GM23338 (cell line): ENCODE measurements around the gene CACNA1C. TPM values are rescaled to one million over a fixed set of nuclear protein-coding genes. Genes with fewer than 3 reads are reported as not detected.

Experiments
- ATAC-seq: fragments of 200-7000 bp; cut with Tn5 transposase; 3 replicates; pipeline ENCODE4 v1.9.1; 2020
- DNase-seq: peaks from one replicate; pipeline ENCODE4 v3.0.0-alpha.2; 2015; ENCODE audit warnings: low spot score
- H2AFZ ChIP-seq: fragments of 200-600 bp; sonication (generic); 2 replicates; pipeline ENCODE4 v1.8.0; 2016; ENCODE audit warnings: antibody characterized with exemption, mild to moderate bottlenecking, moderate library complexity
- H3F3A ChIP-seq: fragments of 200-600 bp; sonication (generic); replicated peaks from 2 replicates; pipeline ENCODE4 v1.8.0; 2017; ENCODE audit warnings: antibody characterized with exemption, mixed run types, low read depth
- H3K27ac ChIP-seq: fragments of 200-600 bp; sonication (generic); 2 replicates; pipeline ENCODE4 v1.6.1; 2016; ENCODE audit warnings: low read depth
- H3K27me3 ChIP-seq: fragments of 200-600 bp; sonication (generic); 2 replicates; pipeline ENCODE4 v1.8.0; 2016; ENCODE audit warnings: mild to moderate bottlenecking, mixed run types, moderate library complexity; ENCODE audit not compliant: insufficient read depth
- H3K36me3 ChIP-seq: fragments of 200-600 bp; sonication (generic); 2 replicates; pipeline ENCODE4 v1.8.0; 2016; ENCODE audit warnings: mild to moderate bottlenecking; ENCODE audit not compliant: insufficient read depth
- H3K4me1 ChIP-seq: fragments of 200-600 bp; sonication (generic); 2 replicates; pipeline ENCODE4 v1.8.0; 2016; ENCODE audit warnings: mild to moderate bottlenecking, moderate library complexity; ENCODE audit not compliant: insufficient read depth
- H3K4me2 ChIP-seq: fragments of 200-600 bp; sonication (generic); 2 replicates; pipeline ENCODE4 v1.7.1; 2017; ENCODE audit warnings: mixed run types
- H3K4me3 ChIP-seq: fragments of 200-600 bp; sonication (generic); 2 replicates; pipeline ENCODE4 v1.6.1; 2016; ENCODE audit warnings: mixed run types
- H3K79me2 ChIP-seq: fragments of 200-600 bp; sonication (generic); replicated peaks from 2 replicates; pipeline ENCODE4 v1.8.0; 2017; ENCODE audit warnings: mild to moderate bottlenecking; ENCODE audit not compliant: insufficient read depth
- H3K9me2 ChIP-seq: fragments of 200-600 bp; sonication (generic); 2 replicates; pipeline ENCODE4 v1.8.0; 2017; ENCODE audit not compliant: insufficient read depth
- H4K20me1 ChIP-seq: fragments of 200-600 bp; sonication (generic); replicated peaks from 2 replicates; pipeline ENCODE4 v1.8.0; 2017; ENCODE audit warnings: mild to moderate bottlenecking; ENCODE audit not compliant: insufficient read depth
- H3K27ac Mint-ChIP-seq: 2 replicates; pipeline ENCODE4 v1.8.0; 2020; ENCODE audit warnings: inconsistent platforms, mild to moderate bottlenecking, moderate library complexity, mixed read lengths
- H3K27me3 Mint-ChIP-seq: 3 replicates; pipeline ENCODE4 v1.8.0; 2022; ENCODE audit warnings: low read depth, mild to moderate bottlenecking, moderate library complexity, mixed read lengths, inconsistent platforms; ENCODE audit not compliant: insufficient read depth, poor library complexity
- H3K36me3 Mint-ChIP-seq: 3 replicates; pipeline ENCODE4 v1.8.0; 2021; ENCODE audit warnings: low read depth, mild to moderate bottlenecking, inconsistent platforms, moderate library complexity, mixed read lengths
- H3K4me1 Mint-ChIP-seq: 3 replicates; pipeline ENCODE4 v1.8.0; 2020; ENCODE audit warnings: mild to moderate bottlenecking, inconsistent platforms, mixed read lengths
- H3K4me3 Mint-ChIP-seq: 3 replicates; pipeline ENCODE4 v1.8.0; 2021; ENCODE audit warnings: moderate library complexity, mild to moderate bottlenecking, inconsistent platforms, mixed read lengths
- H3K9me3 Mint-ChIP-seq: 3 replicates; pipeline ENCODE4 v1.8.0; 2020; ENCODE audit warnings: moderate library complexity, mild to moderate bottlenecking, inconsistent platforms, mixed read lengths
- CREB1 ChIP-seq: fragments of 250-450 bp; sonication (Bioruptor Pico); IDR thresholded peaks from 2 replicates; pipeline ENCODE4 v1.5.0; 2020; ENCODE audit warnings: low read depth, mild to moderate bottlenecking, moderate library complexity
- EZH2 ChIP-seq: fragments of 200-600 bp; sonication (generic); IDR thresholded peaks from one replicate; pipeline ENCODE4 v1.8.0; 2017; ENCODE audit warnings: antibody characterized with exemption, mild to moderate bottlenecking, low read depth; ENCODE audit not compliant: unreplicated experiment
- EZH2phosphoT487 ChIP-seq: fragments of 200-600 bp; sonication (generic); IDR thresholded peaks from one replicate; pipeline ENCODE4 v1.8.1; 2018; ENCODE audit warnings: antibody characterized with exemption; ENCODE audit not compliant: unreplicated experiment
- JUNB ChIP-seq: IDR thresholded peaks from one replicate; pipeline ENCODE4 v1.6.1; 2016; ENCODE audit warnings: antibody characterized with exemption; ENCODE audit not compliant: unreplicated experiment
- NANOG ChIP-seq: IDR thresholded peaks from 2 replicates; pipeline ENCODE4 v1.6.1; 2016; ENCODE audit warnings: antibody characterized with exemption, borderline replicate concordance
- POLR2AphosphoS5 ChIP-seq: IDR thresholded peaks from 2 replicates; pipeline ENCODE4 v1.6.1; 2016; ENCODE audit warnings: antibody characterized with exemption, low read depth
- STAT1 ChIP-seq: IDR thresholded peaks from one replicate; pipeline ENCODE4 v1.6.1; 2016; ENCODE audit warnings: antibody characterized with exemption; ENCODE audit not compliant: unreplicated experiment
- ZNF331 ChIP-seq: fragments of 250-450 bp; sonication (Bioruptor Pico); IDR thresholded peaks from 2 replicates; pipeline ENCODE4 v1.5.0; 2020; ENCODE audit warnings: low read depth, mild to moderate bottlenecking, moderate library complexity
- polyA plus RNA-seq: library from polyadenylated mRNA; unstranded; fragments of >200 nt; fragmentation: Nextera tagmentation; extraction: Ambion mirVana; gene quantifications from 2 replicates; pipeline ENCODE4 v1.2.1, GENCODE V29; 2016
- total RNA-seq: library from RNA; depleted of rRNA; stranded (reverse); fragments of >200 nt; shearing (Covaris generic); gene quantifications from 2 replicates; pipeline ENCODE4 v1.2.3, GENCODE V29; 2014
- TF ChIP-seq, protein P1 (sequence below): IDR thresholded peaks from 2 replicates; pipeline ENCODE4 v1.6.1; 2016; ENCODE audit warnings: antibody characterized with exemption
- TF ChIP-seq, protein P2 (sequence below): IDR thresholded peaks from one replicate; pipeline ENCODE4 v1.6.1; 2018; ENCODE audit warnings: antibody characterized with exemption; ENCODE audit not compliant: unreplicated experiment
- TF ChIP-seq, protein P3 (sequence below), 2 experiments: fragments of 200-600 bp in 1 of 2; sonication (generic) in 1 of 2; conservative IDR thresholded peaks; 2 replicates each; pipeline versions ENCODE4 v1.5.1 to v1.6.1; 2016 to 2017; ENCODE audit warnings: antibody characterized with exemption in 2 of 2, low read depth in 2 of 2, mild to moderate bottlenecking in 2 of 2, moderate library complexity in 1 of 2

Gene CACNA1C
- total and polyA plus RNA-seq, 2 experiments from 2014 or later: 0.78 to 2.1 TPM

DNA sequence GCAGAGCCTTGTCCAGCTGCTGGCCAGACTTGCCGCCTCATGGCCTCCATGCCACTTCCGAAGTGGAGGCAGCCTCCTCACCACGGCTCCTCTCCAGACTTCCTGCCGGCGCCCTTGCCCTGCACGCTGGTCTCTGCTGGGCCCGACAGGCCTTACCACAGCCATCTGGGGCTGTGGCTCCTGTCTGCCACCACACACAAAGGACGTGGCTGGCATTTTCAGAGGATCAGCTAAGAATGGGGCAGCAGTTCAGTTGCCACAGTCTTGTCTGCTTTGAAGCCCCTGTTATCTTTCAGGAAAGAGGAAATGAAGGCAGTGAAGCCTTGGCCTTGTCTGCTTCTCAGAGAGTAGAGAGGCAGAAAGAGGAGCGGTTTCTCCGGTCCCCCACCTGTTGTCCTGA is 564.0 kb downstream of the CACNA1C start (continued):
- no peak for TF ChIP-seq CREB1 (CRISPR knock-in tag)
- TF ChIP-seq ZNF331 (CRISPR knock-in tag): no peak
- TF ChIP-seq EZH2phosphoT487: no peak
- TF ChIP-seq JUNB: no peak
- TF ChIP-seq, protein P1, sequence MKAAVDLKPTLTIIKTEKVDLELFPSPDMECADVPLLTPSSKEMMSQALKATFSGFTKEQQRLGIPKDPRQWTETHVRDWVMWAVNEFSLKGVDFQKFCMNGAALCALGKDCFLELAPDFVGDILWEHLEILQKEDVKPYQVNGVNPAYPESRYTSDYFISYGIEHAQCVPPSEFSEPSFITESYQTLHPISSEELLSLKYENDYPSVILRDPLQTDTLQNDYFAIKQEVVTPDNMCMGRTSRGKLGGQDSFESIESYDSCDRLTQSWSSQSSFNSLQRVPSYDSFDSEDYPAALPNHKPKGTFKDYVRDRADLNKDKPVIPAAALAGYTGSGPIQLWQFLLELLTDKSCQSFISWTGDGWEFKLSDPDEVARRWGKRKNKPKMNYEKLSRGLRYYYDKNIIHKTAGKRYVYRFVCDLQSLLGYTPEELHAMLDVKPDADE: no peak
- no peak for TF ChIP-seq POLR2AphosphoS5
- TF ChIP-seq EZH2: no peak
- TF ChIP-seq, protein P2, sequence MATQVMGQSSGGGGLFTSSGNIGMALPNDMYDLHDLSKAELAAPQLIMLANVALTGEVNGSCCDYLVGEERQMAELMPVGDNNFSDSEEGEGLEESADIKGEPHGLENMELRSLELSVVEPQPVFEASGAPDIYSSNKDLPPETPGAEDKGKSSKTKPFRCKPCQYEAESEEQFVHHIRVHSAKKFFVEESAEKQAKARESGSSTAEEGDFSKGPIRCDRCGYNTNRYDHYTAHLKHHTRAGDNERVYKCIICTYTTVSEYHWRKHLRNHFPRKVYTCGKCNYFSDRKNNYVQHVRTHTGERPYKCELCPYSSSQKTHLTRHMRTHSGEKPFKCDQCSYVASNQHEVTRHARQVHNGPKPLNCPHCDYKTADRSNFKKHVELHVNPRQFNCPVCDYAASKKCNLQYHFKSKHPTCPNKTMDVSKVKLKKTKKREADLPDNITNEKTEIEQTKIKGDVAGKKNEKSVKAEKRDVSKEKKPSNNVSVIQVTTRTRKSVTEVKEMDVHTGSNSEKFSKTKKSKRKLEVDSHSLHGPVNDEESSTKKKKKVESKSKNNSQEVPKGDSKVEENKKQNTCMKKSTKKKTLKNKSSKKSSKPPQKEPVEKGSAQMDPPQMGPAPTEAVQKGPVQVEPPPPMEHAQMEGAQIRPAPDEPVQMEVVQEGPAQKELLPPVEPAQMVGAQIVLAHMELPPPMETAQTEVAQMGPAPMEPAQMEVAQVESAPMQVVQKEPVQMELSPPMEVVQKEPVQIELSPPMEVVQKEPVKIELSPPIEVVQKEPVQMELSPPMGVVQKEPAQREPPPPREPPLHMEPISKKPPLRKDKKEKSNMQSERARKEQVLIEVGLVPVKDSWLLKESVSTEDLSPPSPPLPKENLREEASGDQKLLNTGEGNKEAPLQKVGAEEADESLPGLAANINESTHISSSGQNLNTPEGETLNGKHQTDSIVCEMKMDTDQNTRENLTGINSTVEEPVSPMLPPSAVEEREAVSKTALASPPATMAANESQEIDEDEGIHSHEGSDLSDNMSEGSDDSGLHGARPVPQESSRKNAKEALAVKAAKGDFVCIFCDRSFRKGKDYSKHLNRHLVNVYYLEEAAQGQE: no peak

DNA sequence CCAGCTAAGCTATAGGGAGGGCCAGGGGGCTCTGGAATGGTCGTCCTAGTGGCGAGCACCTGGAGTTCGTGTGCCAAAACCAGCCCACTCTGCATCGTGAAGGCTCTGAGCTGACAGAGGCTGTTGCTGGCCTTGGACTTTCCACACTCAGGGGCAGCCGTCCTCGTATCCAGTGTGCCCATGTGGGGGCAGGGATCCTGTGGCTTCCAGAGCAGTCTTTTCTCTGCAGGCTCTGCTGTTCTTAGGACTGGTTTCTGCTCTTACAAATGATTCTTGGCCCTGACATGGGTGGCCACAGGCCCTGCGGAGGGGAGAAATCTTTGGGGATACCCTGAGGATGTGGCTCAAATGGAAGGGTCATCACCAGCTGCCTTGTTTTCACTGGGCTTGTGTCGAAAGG is 564.6 kb downstream of the CACNA1C start:
- Histone ChIP-seq H3K9me2 (peaks cover 3% of the 10 kb centered on the region; the same call in 1 of the 2 replicates), H3K4me1 (no peaks in the 10 kb centered on the region), H3K36me3 (no peaks in the 10 kb centered on the region), H2AFZ (no peak overlapping the region), H3F3A (no peaks in the 10 kb centered on the region), H4K20me1 (no peaks in the 10 kb centered on the region), H3K4me2 (no peak overlapping the region), H3K79me2 (no peaks in the 10 kb centered on the region), H3K4me3 (no peak overlapping the region), H3K27me3 (no peaks in the 10 kb centered on the region), H3K27ac (no peak overlapping the region)
- TF ChIP-seq, protein P3, sequence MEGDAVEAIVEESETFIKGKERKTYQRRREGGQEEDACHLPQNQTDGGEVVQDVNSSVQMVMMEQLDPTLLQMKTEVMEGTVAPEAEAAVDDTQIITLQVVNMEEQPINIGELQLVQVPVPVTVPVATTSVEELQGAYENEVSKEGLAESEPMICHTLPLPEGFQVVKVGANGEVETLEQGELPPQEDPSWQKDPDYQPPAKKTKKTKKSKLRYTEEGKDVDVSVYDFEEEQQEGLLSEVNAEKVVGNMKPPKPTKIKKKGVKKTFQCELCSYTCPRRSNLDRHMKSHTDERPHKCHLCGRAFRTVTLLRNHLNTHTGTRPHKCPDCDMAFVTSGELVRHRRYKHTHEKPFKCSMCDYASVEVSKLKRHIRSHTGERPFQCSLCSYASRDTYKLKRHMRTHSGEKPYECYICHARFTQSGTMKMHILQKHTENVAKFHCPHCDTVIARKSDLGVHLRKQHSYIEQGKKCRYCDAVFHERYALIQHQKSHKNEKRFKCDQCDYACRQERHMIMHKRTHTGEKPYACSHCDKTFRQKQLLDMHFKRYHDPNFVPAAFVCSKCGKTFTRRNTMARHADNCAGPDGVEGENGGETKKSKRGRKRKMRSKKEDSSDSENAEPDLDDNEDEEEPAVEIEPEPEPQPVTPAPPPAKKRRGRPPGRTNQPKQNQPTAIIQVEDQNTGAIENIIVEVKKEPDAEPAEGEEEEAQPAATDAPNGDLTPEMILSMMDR (conservative IDR thresholded peaks at IDR 0.05; ENCODE audit: low read depth in 2 of 2): no peak
- TF ChIP-seq EZH2phosphoT487 (no peak), NANOG (no peak), POLR2AphosphoS5 (no peak), STAT1 (no peak)
- Mint-ChIP-seq H3K4me3 (no peak overlapping the region), H3K36me3 (no peaks in the 10 kb centered on the region), H3K9me3 (no peaks in the 10 kb centered on the region), H3K4me1 (peaks cover 5% of the 10 kb centered on the region), H3K27me3 (peaks cover 7% of the 10 kb centered on the region), H3K27ac (no peak overlapping the region)
- no peak for DNase-seq
- peak; percentile 30; the same call in 2 of the 3 replicates for ATAC-seq
